ENCODE measurements around the gene DCP1B.

DNA sequence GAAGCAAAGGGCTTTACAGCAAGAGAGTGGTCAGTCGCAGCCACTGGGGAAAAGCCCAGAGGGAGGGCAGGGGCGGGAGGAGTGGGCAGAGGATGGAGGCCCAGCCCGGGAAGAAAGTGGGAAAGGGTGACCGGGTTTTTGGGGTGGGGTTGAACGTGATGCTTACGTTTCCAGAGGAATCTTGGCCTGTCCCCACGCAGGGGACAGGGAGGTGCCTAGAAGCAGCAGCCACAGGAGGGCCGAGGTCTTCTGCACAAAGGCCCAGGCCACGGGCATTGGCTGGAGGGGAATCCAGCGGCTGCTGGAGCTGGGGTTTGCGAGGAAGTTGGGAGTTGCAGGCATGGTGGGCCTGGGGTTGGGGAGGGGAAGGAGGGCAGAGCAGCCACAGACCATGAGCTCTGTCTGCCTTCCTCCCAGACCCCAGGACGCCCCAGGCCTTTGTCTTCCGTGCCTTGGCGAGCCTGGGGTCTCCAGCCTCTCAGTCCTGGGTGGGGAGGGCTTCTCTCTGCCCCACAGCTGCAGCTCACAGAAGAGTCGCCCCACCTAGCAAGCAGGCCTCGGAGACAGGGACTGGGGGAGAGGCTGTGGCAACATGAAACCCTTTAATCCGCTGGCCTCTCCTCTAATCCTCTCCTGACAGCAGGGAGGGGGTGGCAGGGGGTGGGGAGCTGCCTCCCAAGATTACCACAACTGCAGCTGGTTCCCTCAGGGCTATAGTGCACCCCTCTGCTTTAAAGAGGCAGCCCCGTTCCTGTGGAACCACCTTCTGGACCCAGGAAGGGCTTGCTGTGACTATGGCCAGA lies 86.0 kb downstream of the DCP1B start, which contains the start of gene CACNA2D4:
- TF ChIP-seq, protein P1, sequence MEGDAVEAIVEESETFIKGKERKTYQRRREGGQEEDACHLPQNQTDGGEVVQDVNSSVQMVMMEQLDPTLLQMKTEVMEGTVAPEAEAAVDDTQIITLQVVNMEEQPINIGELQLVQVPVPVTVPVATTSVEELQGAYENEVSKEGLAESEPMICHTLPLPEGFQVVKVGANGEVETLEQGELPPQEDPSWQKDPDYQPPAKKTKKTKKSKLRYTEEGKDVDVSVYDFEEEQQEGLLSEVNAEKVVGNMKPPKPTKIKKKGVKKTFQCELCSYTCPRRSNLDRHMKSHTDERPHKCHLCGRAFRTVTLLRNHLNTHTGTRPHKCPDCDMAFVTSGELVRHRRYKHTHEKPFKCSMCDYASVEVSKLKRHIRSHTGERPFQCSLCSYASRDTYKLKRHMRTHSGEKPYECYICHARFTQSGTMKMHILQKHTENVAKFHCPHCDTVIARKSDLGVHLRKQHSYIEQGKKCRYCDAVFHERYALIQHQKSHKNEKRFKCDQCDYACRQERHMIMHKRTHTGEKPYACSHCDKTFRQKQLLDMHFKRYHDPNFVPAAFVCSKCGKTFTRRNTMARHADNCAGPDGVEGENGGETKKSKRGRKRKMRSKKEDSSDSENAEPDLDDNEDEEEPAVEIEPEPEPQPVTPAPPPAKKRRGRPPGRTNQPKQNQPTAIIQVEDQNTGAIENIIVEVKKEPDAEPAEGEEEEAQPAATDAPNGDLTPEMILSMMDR (IDR thresholded peaks at IDR 0.05; ENCODE audit: poor library complexity) = no peak
- no peak for TF ChIP-seq EZH2phosphoT487 (IDR thresholded peaks at IDR 0.05; ENCODE audit: low read depth, severe bottlenecking, unreplicated experiment)

All from hepatocyte (in vitro differentiated cells).